Measurements from ENCODE around the gene STAMBP.
A peak's percentile ranks its signal among the peaks of the same experiment; 100 is the strongest.

Gene STAMBP

DNA sequence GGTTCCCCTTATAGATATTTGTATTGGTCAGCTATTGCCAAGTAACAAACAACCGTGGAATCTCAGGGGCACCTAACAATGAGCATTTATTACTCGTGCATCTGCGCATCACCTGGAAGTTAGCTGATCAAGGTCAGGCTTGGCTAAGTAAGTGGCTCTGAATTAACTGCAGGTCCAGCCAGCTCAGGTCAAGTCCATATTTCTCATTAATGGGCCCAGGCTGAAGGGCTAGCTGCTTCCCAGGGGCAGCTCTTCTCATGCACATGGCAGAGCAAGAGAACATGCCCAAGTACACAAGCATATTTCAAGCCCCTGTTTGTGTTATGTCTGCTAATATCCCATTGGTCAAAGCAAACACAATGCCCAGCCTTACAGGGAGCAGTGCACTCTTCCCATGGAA, 90.1 kb downstream of the STAMBP start:
- Histone ChIP-seq H3K79me2 (ENCODE audit: control insufficient read depth, insufficient read depth, low read length, unreplicated experiment) (no peaks in the 10 kb centered on the region), H3K27ac (ENCODE audit: low read depth, low read length) (no peak overlapping the region), H3K27me3 (ENCODE audit: insufficient read depth, low read length) (peaks cover 4% of the 10 kb centered on the region), H2AFZ (ENCODE audit: low read length, unreplicated experiment) (no peak overlapping the region), H3K4me1 (ENCODE audit: control insufficient read depth, insufficient read depth, low read length, unreplicated experiment) (no peaks in the 10 kb centered on the region), H3K36me3 (ENCODE audit: insufficient read depth, low read length) (no peaks in the 10 kb centered on the region), H3K4me3 (ENCODE audit: low read depth, low read length) (no peak overlapping the region)

DNA sequence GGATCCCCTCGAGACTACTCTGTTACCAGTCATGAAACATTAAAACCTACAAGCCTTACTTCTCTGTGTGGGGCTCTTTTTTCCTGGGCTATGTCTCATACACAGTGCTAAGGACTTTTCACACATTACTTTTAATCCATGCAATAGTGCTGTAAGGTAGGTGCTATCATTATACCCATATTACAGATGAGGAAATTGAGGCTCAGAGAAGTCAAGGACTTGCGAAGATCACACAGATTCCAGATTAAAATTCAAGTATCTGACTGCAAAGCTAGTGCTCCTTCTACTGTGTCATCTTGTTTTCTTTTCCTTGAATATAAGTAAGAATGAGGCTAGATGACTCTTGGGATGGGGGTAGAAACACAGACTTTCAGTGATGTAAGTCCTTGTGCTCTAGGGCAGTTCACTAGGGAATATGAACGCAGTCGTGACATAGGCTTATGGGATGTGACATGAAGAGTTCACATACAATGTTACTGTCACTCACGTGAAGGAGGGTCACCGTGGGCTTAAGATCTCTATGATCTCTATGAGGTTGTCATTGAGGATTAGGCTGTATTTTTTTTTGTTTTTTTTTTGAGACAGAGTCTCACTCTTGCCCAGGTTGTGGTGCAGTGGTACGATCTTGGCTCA, 91.0 kb downstream of the STAMBP start:
- H3K27me3 ChIP-seq (ENCODE audit: insufficient read depth, low read length) = peaks cover 4% of the 10 kb centered on the region
- no peak overlapping the region for H3K4me3 ChIP-seq (ENCODE audit: low read depth, low read length)
- H3K4me1 ChIP-seq (ENCODE audit: control insufficient read depth, insufficient read depth, low read length, unreplicated experiment) = no peaks in the 10 kb centered on the region
- H3K79me2 ChIP-seq (ENCODE audit: control insufficient read depth, insufficient read depth, low read length, unreplicated experiment) = no peaks in the 10 kb centered on the region
- no peaks in the 10 kb centered on the region for H3K36me3 ChIP-seq (ENCODE audit: insufficient read depth, low read length)
- no peak overlapping the region for H3K27ac ChIP-seq (ENCODE audit: low read depth, low read length)
- H2AFZ ChIP-seq (ENCODE audit: low read length, unreplicated experiment) = no peak overlapping the region

DNA sequence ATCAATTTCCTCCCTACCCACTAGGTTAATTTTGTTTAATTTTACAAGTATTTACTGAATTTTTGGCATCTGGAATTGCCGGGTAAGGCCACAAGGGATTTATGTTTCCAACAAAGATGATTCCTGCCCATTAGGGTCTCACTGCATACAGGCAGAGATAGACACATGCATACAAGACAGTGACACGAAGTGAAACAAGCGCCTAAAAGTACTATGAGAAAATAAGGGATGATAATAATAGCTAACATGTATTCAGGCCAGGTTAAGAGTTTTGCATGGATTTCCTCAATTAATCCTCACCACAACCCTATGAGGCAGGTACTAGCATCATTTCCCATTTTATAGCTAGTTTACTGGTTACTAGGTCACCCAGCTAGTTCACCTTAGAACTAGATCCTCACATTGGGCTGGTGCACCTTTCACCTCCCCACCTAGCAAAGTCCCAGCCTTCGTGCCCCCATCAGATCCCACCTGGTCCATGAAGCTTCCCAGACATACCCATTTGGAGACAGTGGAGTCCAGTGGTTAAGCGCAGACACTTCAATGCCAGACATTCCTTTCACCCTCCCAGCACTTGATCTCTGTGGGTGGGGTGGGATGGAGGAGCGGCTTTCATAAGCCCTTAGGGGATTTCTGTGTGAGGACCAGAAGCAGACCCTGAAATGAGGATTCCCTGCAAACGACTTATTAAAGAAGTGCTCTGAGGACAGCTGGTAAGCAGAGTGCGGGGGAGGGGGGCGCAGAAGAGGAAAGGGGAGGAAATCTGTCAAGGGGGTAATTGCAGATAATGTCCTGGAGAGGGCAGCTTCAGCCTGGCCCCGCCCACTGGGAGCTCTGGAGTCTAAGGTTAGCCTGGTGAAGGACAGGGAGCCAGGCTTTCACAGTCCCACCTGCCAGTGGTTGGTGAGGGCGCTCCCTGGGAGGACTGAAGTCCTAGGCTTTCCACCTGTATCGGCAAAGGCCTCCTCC, 92.1 kb downstream of the STAMBP start:
- Histone ChIP-seq H3K36me3 (ENCODE audit: insufficient read depth, low read length) (no peaks in the 10 kb centered on the region), H3K4me3 (ENCODE audit: low read depth, low read length) (no peak overlapping the region), H3K27me3 (ENCODE audit: insufficient read depth, low read length) (peaks cover 4% of the 10 kb centered on the region), H2AFZ (ENCODE audit: low read length, unreplicated experiment) (no peak overlapping the region), H3K4me1 (ENCODE audit: control insufficient read depth, insufficient read depth, low read length, unreplicated experiment) (no peaks in the 10 kb centered on the region), H3K79me2 (ENCODE audit: control insufficient read depth, insufficient read depth, low read length, unreplicated experiment) (no peaks in the 10 kb centered on the region), H3K27ac (ENCODE audit: low read depth, low read length) (no peak overlapping the region)

DNA sequence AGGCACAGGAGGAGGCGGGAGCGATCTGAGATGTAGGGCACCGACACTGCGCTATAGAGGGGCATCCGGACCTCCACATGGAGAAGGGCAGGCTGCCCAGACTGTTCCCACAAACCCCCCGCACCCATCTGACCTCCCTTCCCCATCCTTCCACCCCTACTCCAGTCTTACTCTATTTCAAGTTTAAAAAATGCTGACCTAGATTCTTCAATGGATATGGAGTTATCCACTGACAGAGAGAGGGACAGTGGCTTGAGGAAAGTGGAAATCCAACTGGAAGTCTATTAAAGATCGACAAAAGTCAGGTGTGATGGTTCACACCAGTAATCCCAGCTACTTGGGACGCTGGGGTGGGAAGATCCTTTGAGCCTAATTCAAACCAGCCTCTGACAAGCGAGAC, 92.8 kb downstream of the STAMBP start:
- Histone ChIP-seq H3K4me1 (ENCODE audit: control insufficient read depth, insufficient read depth, low read length, unreplicated experiment) (no peaks in the 10 kb centered on the region), H2AFZ (ENCODE audit: low read length, unreplicated experiment) (no peak overlapping the region), H3K79me2 (ENCODE audit: control insufficient read depth, insufficient read depth, low read length, unreplicated experiment) (no peaks in the 10 kb centered on the region), H3K36me3 (ENCODE audit: insufficient read depth, low read length) (no peaks in the 10 kb centered on the region), H3K27me3 (ENCODE audit: insufficient read depth, low read length) (peaks cover 4% of the 10 kb centered on the region), H3K4me3 (ENCODE audit: low read depth, low read length) (no peak overlapping the region), H3K27ac (ENCODE audit: low read depth, low read length) (no peak overlapping the region)

DNA sequence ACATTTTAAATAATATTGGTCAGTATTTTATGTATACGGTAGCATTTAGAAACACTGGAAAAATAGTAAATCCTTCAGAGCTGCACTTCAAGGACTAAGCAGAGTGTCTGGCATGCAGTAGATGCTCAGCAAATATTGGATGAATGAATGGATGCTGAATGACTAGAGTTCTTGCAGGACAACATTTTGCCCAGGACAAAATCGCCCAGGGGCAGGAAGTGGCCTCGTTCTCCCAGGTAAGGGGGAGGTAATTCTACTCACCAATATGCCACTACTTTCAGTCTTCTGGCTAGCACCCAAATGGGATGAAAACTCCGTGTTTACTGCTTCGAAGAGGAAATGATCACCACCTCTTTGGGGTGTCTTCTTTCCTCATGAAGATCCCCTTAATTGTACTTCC, 93.9 kb downstream of the STAMBP start:
- H3K27ac ChIP-seq (ENCODE audit: low read depth, low read length) = no peak overlapping the region
- H2AFZ ChIP-seq (ENCODE audit: low read length, unreplicated experiment) = peak overlapping the region; percentile 13
- peaks cover 8% of the 10 kb centered on the region for H3K79me2 ChIP-seq (ENCODE audit: control insufficient read depth, insufficient read depth, low read length, unreplicated experiment)
- peaks cover under 1% of the 10 kb centered on the region for H3K4me1 ChIP-seq (ENCODE audit: control insufficient read depth, insufficient read depth, low read length, unreplicated experiment)
- H3K36me3 ChIP-seq (ENCODE audit: insufficient read depth, low read length) = no peaks in the 10 kb centered on the region
- no peak overlapping the region for H3K4me3 ChIP-seq (ENCODE audit: low read depth, low read length)
- H3K27me3 ChIP-seq (ENCODE audit: insufficient read depth, low read length) = peaks cover 4% of the 10 kb centered on the region
